DMS 273 treated with DMSO at 0.1 percent for 48 hours (cell line): Measurements from ENCODE around the gene C2orf68.
"Not testable (repeated sequence)": the region's sequence is repeated elsewhere in the genome, so short reads cannot be mapped to it uniquely, and the experiment has no call there.

Experiments
- DNase-seq: peaks from one replicate; lab custom pipeline; 2025; lab: John Stamatoyannopoulos, UW

The C2orf68 gene

GRCh38 chr2:85579266-85579935 is 32.5 kb downstream of the C2orf68 start:
- no peak for DNase-seq

- DNase-seq = no peak
Measured at GRCh38 chr2:85578243-85579180, 33.4 kb downstream of the C2orf68 start.

- no peak for DNase-seq
Measured at GRCh38 chr2:85577386-85578242, 34.3 kb downstream of the C2orf68 start, which contains the start of gene VAMP8. VAMP8 (plus strand) TSS chr2:85577586; CDS start chr2:85577647, 61 bp downstream.

- no peak for DNase-seq
Measured at GRCh38 chr2:85577063-85577385, 34.8 kb downstream of the C2orf68 start.

DNA sequence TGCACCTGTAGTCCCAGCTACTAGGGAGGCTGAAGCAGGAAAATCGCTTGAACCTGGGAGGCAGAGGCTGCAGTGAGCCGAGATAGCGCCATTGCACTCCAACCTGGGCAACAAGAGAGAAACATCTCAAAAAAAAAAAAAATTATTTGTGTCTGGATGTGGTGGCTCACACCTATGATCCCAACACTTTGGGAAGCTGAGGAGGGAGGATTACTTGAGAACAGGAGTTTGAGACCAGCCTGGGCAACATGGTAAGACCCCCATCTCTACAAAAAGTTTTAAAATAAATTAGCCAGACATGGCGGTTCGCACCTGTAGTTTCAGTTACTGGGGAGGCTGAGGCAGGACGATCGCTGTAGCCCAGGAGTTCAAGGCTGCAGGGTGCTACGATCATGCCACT is 36.1 kb downstream of the C2orf68 start:
- DNase-seq = no peak

DNA sequence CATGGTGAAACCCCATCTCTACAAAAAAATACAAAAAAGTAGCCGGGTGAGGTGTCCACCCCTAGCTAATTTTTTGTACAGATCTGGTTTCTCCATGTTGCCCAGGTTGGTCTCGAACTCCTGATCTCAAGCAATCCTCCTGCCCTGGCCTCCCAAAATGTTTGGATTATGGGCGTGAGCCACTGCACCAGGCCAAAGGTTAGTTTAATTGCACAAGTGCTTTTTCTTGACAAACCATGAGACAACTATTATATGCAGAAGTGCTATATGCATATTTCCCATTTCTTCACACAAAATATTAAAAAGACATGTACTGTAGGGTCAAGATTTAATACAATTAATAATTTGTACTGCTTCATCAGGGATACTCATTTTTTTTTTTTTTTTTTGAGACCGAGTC is 45.6 kb downstream of the C2orf68 start:
- DNase-seq = no peak

DNA sequence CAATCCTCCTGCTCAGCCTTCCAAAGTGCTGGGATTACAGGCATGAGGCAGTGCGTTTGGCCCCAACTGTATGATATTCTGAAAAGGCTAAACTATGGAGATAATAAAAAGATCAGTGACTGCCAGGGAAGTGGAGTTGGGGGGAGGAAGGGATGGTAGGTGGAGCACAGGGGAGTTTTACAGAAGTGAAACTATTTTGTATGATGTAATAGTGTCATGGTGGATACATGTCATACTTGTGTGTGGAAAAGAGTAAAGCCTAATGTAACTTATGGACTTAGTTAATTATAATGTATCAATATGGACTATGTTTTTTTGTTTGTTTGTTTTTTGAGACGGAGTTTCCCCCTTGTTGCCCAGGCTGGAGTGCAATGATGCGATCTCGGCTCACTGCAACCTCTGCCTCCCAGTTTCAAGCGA is 47.7 kb downstream of the C2orf68 start:
- DNase-seq = no peak

- peak; percentile 90 for DNase-seq
Measured at GRCh38 chr2:85561280-85562212, 50.3 kb downstream of the C2orf68 start, which contains the start of gene GGCX. GGCX (minus strand) TSS chr2:85561493; CDS start chr2:85561428, 65 bp downstream.

- no peak for DNase-seq
Measured at GRCh38 chr2:85560812-85561279, 51.0 kb downstream of the C2orf68 start.

DNA sequence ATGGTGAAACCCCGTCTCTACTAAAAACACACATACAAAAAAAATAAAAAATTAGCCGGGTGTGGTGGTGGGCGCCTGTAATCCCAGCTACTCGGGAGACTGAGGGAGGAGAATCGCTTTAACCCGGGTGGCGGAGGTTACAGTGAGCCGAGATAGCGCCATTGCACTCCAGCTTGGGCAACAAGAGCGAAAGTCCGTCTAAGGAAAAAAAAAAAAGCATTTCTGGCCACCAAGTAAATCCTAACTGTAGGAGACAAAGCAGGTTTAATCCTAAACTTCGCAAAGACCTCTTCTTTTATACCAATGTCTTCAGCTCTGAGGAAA is 51.5 kb downstream of the C2orf68 start:
- DNase-seq = not testable (repeated sequence)

DNA sequence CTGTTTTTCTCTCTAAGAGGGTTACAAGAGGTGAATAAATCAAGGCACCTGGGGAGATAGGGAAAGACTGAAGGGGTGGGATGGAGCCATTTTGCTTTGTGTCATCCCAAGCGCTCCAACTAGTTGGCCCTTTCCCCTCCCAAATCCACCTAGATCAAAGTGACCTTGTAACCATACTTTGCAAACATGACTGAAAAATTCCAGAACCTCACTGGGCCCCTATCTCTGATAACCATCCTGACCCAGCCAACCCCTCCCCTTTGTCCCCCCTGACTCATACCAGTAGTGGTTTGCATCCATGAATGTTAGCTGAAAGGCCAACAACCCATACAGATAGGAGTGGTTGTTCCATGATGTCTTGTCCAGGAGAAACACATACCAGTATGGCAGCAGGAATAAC is 53.7 kb downstream of the C2orf68 start:
- no peak for DNase-seq

DNA sequence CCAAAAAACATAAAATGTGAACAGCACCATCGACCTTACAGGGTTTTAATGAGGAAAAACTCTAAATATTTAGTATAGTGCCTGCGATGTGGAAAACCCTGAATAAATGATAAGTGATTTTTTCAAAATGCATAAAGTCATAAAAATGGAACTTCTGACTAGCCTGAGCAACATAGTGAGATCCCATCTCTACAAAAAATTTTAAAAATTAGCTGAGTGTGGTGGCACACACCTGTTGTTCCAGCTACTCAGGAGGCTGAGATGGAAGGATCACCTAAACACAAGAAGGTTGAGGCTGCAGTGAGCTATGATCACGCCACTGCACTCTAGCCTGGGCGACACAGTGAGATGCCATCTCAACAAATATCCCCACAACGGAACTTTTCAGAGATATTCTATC is 54.7 kb downstream of the C2orf68 start:
- no peak for DNase-seq
